HepG2 (cell line): Measurements from ENCODE around the gene CYTH2. TPM values are rescaled to one million over a fixed set of nuclear protein-coding genes. Genes with fewer than 3 reads are reported as not detected.

ENCODE experiments used
- BCL6 ChIP-seq: IDR thresholded peaks from 2 replicates; pipeline ENCODE4 v1.6.1; 2016; ENCODE audit warnings: missing genetic modification reagents, missing compliant biosample characterization
- POGZ ChIP-seq: sonication (generic); formaldehyde crosslinking; IDR thresholded peaks from 2 replicates; pipeline ENCODE4 v1.4.0; 2020; ENCODE audit warnings: mild to moderate bottlenecking, missing genetic modification reagents
- REST ChIP-seq, 2 experiments: IDR thresholded peaks; 2 replicates each; pipeline ENCODE4 v1.6.1; 2011 to 2012; ENCODE audit warnings: low read length in 2 of 2, borderline replicate concordance in 1 of 2, low read depth in 1 of 2, mild to moderate bottlenecking in 1 of 2, moderate library complexity in 1 of 2
- SIN3A ChIP-seq: IDR thresholded peaks from 2 replicates; pipeline ENCODE4 v1.6.1; 2011; ENCODE audit warnings: low read depth, mild to moderate bottlenecking, control low read depth, low read length, borderline replicate concordance
- TCF7 ChIP-seq: sonication (generic); IDR thresholded peaks from 2 replicates; pipeline ENCODE4 v1.6.1; 2016; ENCODE audit warnings: antibody characterized with exemption, low read depth
- TERF1 ChIP-seq: sonication (generic); formaldehyde crosslinking; IDR thresholded peaks from 2 replicates; pipeline ENCODE4 v1.8.0; 2022; ENCODE audit warnings: mild to moderate bottlenecking, missing genetic modification reagents, moderate library complexity
- ZFP91 ChIP-seq: sonication (generic); formaldehyde crosslinking; IDR thresholded peaks from 2 replicates; pipeline ENCODE4 v1.9.0; 2022; ENCODE audit warnings: missing genetic modification reagents, mild to moderate bottlenecking, borderline replicate concordance
- ZKSCAN5 ChIP-seq: sonication (generic); formaldehyde crosslinking; IDR thresholded peaks from 2 replicates; pipeline ENCODE4 v1.5.1; 2020; ENCODE audit warnings: mild to moderate bottlenecking, missing genetic modification reagents
- ZNF296 ChIP-seq: sonication (generic); formaldehyde crosslinking; conservative IDR thresholded peaks from 2 replicates; pipeline ENCODE4 v1.5.0; 2020; ENCODE audit warnings: mild to moderate bottlenecking, missing genetic modification reagents
- ZNF639 ChIP-seq: conservative IDR thresholded peaks from 2 replicates; pipeline ENCODE4 v1.6.1; 2018; ENCODE audit warnings: missing genetic modification reagents
- ZNF839 ChIP-seq: sonication (generic); formaldehyde crosslinking; IDR thresholded peaks from 2 replicates; pipeline ENCODE4 v1.4.0; 2020; ENCODE audit warnings: missing genetic modification reagents, mild to moderate bottlenecking, borderline replicate concordance
- polyA plus RNA-seq, 8 experiments: library from polyadenylated mRNA; depleted of rRNA in 3 of 8; stranded (reverse) in 7 of 8; unstranded in 1 of 8; fragments of >200 nt; fragmentation: Illumina TruSeq in 4 of 8; extraction: Trizol in 4 of 8; gene quantifications; 2 replicates each; pipeline versions ENCODE4 v1.2.1 to v1.2.3, GENCODE V29; 2011 to 2016; ENCODE audit warnings: low read depth in 4 of 8, missing spikeins in 1 of 8, mixed read lengths in 1 of 8; ENCODE audit not compliant: insufficient read depth in 1 of 8
- total RNA-seq, 5 experiments: library from RNA; depleted of rRNA; stranded (reverse); fragments of >200 nt; fragmentation: Illumina TruSeq; extraction: Trizol; gene quantifications; 2 replicates each; pipeline ENCODE4 v1.2.3, GENCODE V29; 2016; ENCODE audit warnings: low read depth in 1 of 5
- TF ChIP-seq, protein P1 (sequence below): sonication (generic); formaldehyde crosslinking; conservative IDR thresholded peaks from 2 replicates; pipeline ENCODE4 v1.5.0; 2020; ENCODE audit warnings: missing genetic modification reagents
- TF ChIP-seq, protein P2 (sequence below): sonication (generic); formaldehyde crosslinking; IDR thresholded peaks from 2 replicates; pipeline ENCODE4 v1.5.1; 2020; ENCODE audit warnings: missing genetic modification reagents, mild to moderate bottlenecking, borderline replicate concordance

The CYTH2 gene
- total and polyA plus RNA-seq, 2 of the 13 experiments (the other 11 are each of a cell fraction or from before 2014, with no cell fraction given) = 16.5 to 39.3 TPM

- TF ChIP-seq REST (IDR thresholded peaks at IDR 0.05; ENCODE audit: borderline replicate concordance in 1 of 2, low read depth in 1 of 2, low read length in 2 of 2) (peak in 1 of 2 experiments; percentile 50; a peak in 1 of 4 replicates), TCF7 (no peak), TERF1 (CRISPR knock-in tag) (no peak), ZFP91 (CRISPR knock-in tag) (peak; percentile 78; the same call in 1 of the 2 replicates), ZNF639 (0 out of 2 replicates have a peak, but pooled peaks have one; percentile 57), ZNF296 (CRISPR knock-in tag) (no peak), BCL6 (CRISPR knock-in tag) (0 out of 2 replicates have a peak, but pooled peaks have one; percentile 5), SIN3A (no peak; the same call in 1 of the 2 replicates), ZKSCAN5 (CRISPR knock-in tag) (no peak), ZNF839 (peak; percentile 39; the same call in 1 of the 2 replicates), POGZ (no peak)
- TF ChIP-seq, protein P1, sequence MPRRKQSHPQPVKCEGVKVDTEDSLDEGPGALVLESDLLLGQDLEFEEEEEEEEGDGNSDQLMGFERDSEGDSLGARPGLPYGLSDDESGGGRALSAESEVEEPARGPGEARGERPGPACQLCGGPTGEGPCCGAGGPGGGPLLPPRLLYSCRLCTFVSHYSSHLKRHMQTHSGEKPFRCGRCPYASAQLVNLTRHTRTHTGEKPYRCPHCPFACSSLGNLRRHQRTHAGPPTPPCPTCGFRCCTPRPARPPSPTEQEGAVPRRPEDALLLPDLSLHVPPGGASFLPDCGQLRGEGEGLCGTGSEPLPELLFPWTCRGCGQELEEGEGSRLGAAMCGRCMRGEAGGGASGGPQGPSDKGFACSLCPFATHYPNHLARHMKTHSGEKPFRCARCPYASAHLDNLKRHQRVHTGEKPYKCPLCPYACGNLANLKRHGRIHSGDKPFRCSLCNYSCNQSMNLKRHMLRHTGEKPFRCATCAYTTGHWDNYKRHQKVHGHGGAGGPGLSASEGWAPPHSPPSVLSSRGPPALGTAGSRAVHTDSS (CRISPR knock-in tag) = no peak
- TF ChIP-seq, protein P2, sequence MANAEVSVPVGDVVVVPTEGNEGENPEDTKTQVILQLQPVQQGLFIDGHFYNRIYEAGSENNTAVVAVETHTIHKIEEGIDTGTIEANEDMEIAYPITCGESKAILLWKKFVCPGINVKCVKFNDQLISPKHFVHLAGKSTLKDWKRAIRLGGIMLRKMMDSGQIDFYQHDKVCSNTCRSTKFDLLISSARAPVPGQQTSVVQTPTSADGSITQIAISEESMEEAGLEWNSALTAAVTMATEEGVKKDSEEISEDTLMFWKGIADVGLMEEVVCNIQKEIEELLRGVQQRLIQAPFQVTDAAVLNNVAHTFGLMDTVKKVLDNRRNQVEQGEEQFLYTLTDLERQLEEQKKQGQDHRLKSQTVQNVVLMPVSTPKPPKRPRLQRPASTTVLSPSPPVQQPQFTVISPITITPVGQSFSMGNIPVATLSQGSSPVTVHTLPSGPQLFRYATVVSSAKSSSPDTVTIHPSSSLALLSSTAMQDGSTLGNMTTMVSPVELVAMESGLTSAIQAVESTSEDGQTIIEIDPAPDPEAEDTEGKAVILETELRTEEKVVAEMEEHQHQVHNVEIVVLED (CRISPR knock-in tag) = peak; percentile 52; the same call in 1 of the 2 replicates
Measured at GRCh38 chr19:48469289-48469881, at the start of gene CYTH2 (continued).
